Ascending aorta (tissue), 2 donors: Measurements from ENCODE around the gene PITX3. TPM values are rescaled to one million over a fixed set of nuclear protein-coding genes. Genes with fewer than 3 reads are reported as not detected.

Source experiments
- DNase-seq, 2 donors: peaks; one replicate each; pipeline ENCODE4 v3.0.0-alpha.2; 2019; ENCODE audit warnings: low spot score in 2 of 2
- H3K27ac ChIP-seq, 2 donors: fragments of 200-600 bp; sonication (generic); one replicate each; pipeline ENCODE4 v1.5.1; 2016 to 2017; ENCODE audit warnings: mild to moderate bottlenecking in 1 of 2
- H3K27me3 ChIP-seq: fragments of 200-600 bp; sonication (generic); one replicate; pipeline ENCODE4 v1.5.1; 2017
- H3K36me3 ChIP-seq, 2 donors: fragments of 200-600 bp; sonication (generic); one replicate each; pipeline ENCODE4 v1.5.1; 2016
- H3K4me1 ChIP-seq, 2 donors: fragments of 200-600 bp; sonication (generic); one replicate each; pipeline ENCODE4 v1.5.1; 2016 to 2017; ENCODE audit warnings: mild to moderate bottlenecking in 1 of 2
- H3K4me3 ChIP-seq, 2 donors: fragments of 200-600 bp; sonication (generic); one replicate each; pipeline ENCODE4 v1.5.1; 2016 to 2017; ENCODE audit warnings: mild to moderate bottlenecking in 1 of 2
- H3K9me3 ChIP-seq, 2 donors: fragments of 200-600 bp; sonication (generic); one replicate each; pipeline ENCODE4 v1.5.1; 2016
- CTCF ChIP-seq, 3 experiments: fragments of 200-600 bp in 2 of 3; fragments of 450-650 bp in 1 of 3; sonication (generic) in 2 of 3; IDR thresholded peaks; one replicate each; pipeline ENCODE4 v1.5.1; 2016 to 2019; ENCODE audit warnings: antibody characterized with exemption in 3 of 3, mild to moderate bottlenecking in 1 of 3, moderate library complexity in 1 of 3
- intact Hi-C: fragments of 100-400 bp; cut with DNase I; formaldehyde crosslinking; loops from one replicate; pipeline ENCODE4 v1.15.1; 2023
- total RNA-seq: library from RNA; depleted of rRNA; stranded (reverse); fragments of >200 nt; gene quantifications from one replicate; pipeline ENCODE4 v1.1.0, GENCODE V29; 2016

PITX3 gene
- total RNA-seq, 1 donor from 2014 or later = not detected

- Histone ChIP-seq H3K4me3 (peak overlapping the region; percentile 61 to 72), H3K4me1 (peaks cover 18 to 28% of the 10 kb centered on the region in 2 donors), H3K36me3 (no peaks in the 10 kb centered on the region), H3K9me3 (no peaks in the 10 kb centered on the region), H3K27me3 (peaks cover 20% of the 10 kb centered on the region), H3K27ac (no peak overlapping the region)
- intact Hi-C loops = loop anchor here (2.0 kb wide), 1 partner anchor 14 kb away; the partner anchor contains the start of gene GBF1
- TF ChIP-seq CTCF (IDR thresholded peaks at IDR 0.05) = no peak
- peak in 1 of 2 donors; percentile 72 for DNase-seq
Measured at GRCh38 chr10:102230264-102230860, 10.9 kb downstream of the PITX3 start.

- Histone ChIP-seq H3K4me3 (peak overlapping the region; percentile 61 to 72), H3K27me3 (peaks cover 20% of the 10 kb centered on the region), H3K4me1 (peaks cover 18 to 28% of the 10 kb centered on the region in 2 donors), H3K27ac (no peak overlapping the region), H3K9me3 (no peaks in the 10 kb centered on the region), H3K36me3 (no peaks in the 10 kb centered on the region)
- peak; percentile 95 to 97 (median 96) for TF ChIP-seq CTCF (IDR thresholded peaks at IDR 0.05)
- peak in 1 of 2 donors; percentile 87 for DNase-seq
- intact Hi-C loops = loop anchor here (1.0 to 10.0 kb wide), 5 partner anchors 15 to 355 kb away; partner anchors contain the start of gene GBF1
Measured at GRCh38 chr10:102229810-102230263, 11.5 kb downstream of the PITX3 start.

- H3K4me3 ChIP-seq = no peak overlapping the region
- H3K9me3 ChIP-seq = no peaks in the 10 kb centered on the region
- H3K27ac ChIP-seq = no peak overlapping the region
- intact Hi-C loops = loop anchor here (2.0 to 10.0 kb wide), 2 partner anchors 276 to 358 kb away; partner anchors contain the start of genes ACTR1A and SUFU
- peaks cover 18 to 28% of the 10 kb centered on the region in 2 donors for H3K4me1 ChIP-seq
- H3K27me3 ChIP-seq = peaks cover 20% of the 10 kb centered on the region
- no peaks in the 10 kb centered on the region for H3K36me3 ChIP-seq
- TF ChIP-seq CTCF (IDR thresholded peaks at IDR 0.05) = no peak
- no peak for DNase-seq
Measured at GRCh38 chr10:102227050-102227449, 14.3 kb downstream of the PITX3 start.

GRCh38 chr10:102226542-102226870, 14.8 kb downstream of the PITX3 start:
- no peaks in the 10 kb centered on the region for H3K9me3 ChIP-seq
- H3K27me3 ChIP-seq = peaks cover 15% of the 10 kb centered on the region
- H3K27ac ChIP-seq = no peak overlapping the region
- H3K36me3 ChIP-seq = no peaks in the 10 kb centered on the region
- DNase-seq = no peak
- intact Hi-C loops = loop anchor here (2.0 to 10.0 kb wide), 2 partner anchors 276 to 358 kb away; partner anchors contain the start of genes ACTR1A and SUFU
- H3K4me3 ChIP-seq = peak overlapping the region; percentile 34 to 53
- TF ChIP-seq CTCF (IDR thresholded peaks at IDR 0.05) = no peak
- H3K4me1 ChIP-seq = peaks cover 16 to 27% of the 10 kb centered on the region in 2 donors

GRCh38 chr10:102225646-102226541, 15.4 kb downstream of the PITX3 start, which contains the start of gene ELOVL3:
ELOVL3 (plus strand) TSS chr10:102226299; CDS start chr10:102226549, 250 bp downstream.
- H3K27ac ChIP-seq = peak within 1 kb of the TSS; percentile 39 to 70
- peaks cover 9% of the 10 kb centered on the region for H3K27me3 ChIP-seq
- TF ChIP-seq CTCF (IDR thresholded peaks at IDR 0.05) = no peak
- H3K36me3 ChIP-seq = no peaks in the 10 kb centered on the region
- DNase-seq = peak; percentile 72 to 94
- H3K4me1 ChIP-seq = peaks cover 10 to 21% of the 10 kb centered on the region in 2 donors
- H3K4me3 ChIP-seq = peak within 1 kb of the TSS; percentile 34 to 53
- H3K9me3 ChIP-seq = no peaks in the 10 kb centered on the region
- intact Hi-C loops = loop anchor here (2.0 to 10.0 kb wide), 2 partner anchors 277 to 359 kb away; partner anchors contain the start of genes ACTR1A and SUFU
